ENCODE measurements around the gene FAR2. TPM values are rescaled to one million over a fixed set of nuclear protein-coding genes. Genes with fewer than 3 reads are reported as not detected.
A peak's percentile ranks its signal among the peaks of the same experiment; 100 is the strongest.
"Not testable (repeated sequence)": the region's sequence is repeated elsewhere in the genome, so short reads cannot be mapped to it uniquely, and the experiment has no call there.

Gene FAR2
- total RNA-seq, 2 experiments from 2014 or later, result 7.0 to 7.6 TPM

- H3K9me3 Mint-ChIP-seq, result peaks cover 4% of the 10 kb centered on the region
- H3K4me3 Mint-ChIP-seq, result no peak overlapping the region
- no peak for DNase-seq
- no peaks in the 10 kb centered on the region for H3K27me3 Mint-ChIP-seq
- H3K27ac Mint-ChIP-seq, result no peak overlapping the region
- H3K4me1 Mint-ChIP-seq, result no peaks in the 10 kb centered on the region
- peaks cover 8% of the 10 kb centered on the region for H3K36me3 Mint-ChIP-seq
Observed at GRCh38 chr12:29286081-29286790, 137.2 kb downstream of the FAR2 start.

- Mint-ChIP-seq H3K4me1 (no peaks in the 10 kb centered on the region), H3K27me3 (no peaks in the 10 kb centered on the region), H3K9me3 (peaks cover 4% of the 10 kb centered on the region), H3K4me3 (no peak overlapping the region), H3K27ac (no peak overlapping the region), H3K36me3 (peaks cover 8% of the 10 kb centered on the region)
- DNase-seq, result no peak
Observed at GRCh38 chr12:29287622-29288021, 138.5 kb downstream of the FAR2 start.

DNA sequence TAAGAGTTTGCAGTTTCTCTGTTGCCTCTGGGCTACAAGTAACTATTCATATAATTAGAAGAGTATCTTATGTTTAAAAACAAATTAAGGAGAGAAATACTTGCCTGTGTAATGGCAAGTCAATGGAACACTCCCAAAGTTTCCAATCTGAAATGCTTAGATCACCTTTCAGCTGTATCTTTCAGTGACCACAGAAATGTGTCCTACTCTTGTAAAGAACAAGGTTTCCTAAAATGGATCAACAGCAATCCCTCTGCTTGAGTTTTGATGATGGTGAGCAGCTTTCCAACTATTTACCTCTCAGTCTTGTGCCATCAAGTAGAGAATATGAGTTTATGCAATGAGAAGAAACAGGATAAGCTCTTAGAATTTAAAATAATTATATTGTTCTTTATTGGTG, 139.0 kb downstream of the FAR2 start:
- DNase-seq, result no peak
- H3K27ac Mint-ChIP-seq, result no peak overlapping the region
- peaks cover 4% of the 10 kb centered on the region for H3K9me3 Mint-ChIP-seq
- H3K36me3 Mint-ChIP-seq, result peaks cover 8% of the 10 kb centered on the region
- H3K4me3 Mint-ChIP-seq, result no peak overlapping the region
- H3K4me1 Mint-ChIP-seq, result no peaks in the 10 kb centered on the region
- no peaks in the 10 kb centered on the region for H3K27me3 Mint-ChIP-seq

- H3K4me1 Mint-ChIP-seq, H3K36me3 Mint-ChIP-seq, H3K27ac Mint-ChIP-seq, H3K27me3 Mint-ChIP-seq, DNase-seq, H3K4me3 Mint-ChIP-seq, H3K9me3 Mint-ChIP-seq: not testable (repeated sequence)
Observed at GRCh38 chr12:29290475-29290874, 141.4 kb downstream of the FAR2 start.

DNA sequence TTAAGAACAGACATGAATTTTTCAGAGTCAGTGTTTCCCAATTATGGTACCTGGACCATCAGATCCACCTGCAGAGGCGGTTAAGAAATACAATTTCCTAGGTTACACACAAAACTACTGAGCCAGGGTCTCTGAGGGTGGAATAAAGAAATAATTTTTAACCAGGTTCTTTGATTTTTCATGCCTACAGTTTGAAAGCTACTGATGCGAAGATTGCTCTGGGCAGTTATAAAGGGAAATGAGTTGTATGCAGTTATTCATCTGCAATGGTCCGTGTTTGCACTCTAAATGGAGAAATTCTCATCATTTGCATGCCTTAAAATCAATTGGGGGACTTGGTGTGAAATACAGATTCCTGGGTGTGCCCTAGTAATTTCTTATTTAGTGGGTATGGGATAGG, 142.1 kb downstream of the FAR2 start:
- Mint-ChIP-seq H3K27me3 (no peaks in the 10 kb centered on the region), H3K9me3 (peaks cover 4% of the 10 kb centered on the region), H3K36me3 (peaks cover 8% of the 10 kb centered on the region), H3K4me1 (no peaks in the 10 kb centered on the region), H3K4me3 (no peak overlapping the region), H3K27ac (no peak overlapping the region)
- no peak for DNase-seq

DNA sequence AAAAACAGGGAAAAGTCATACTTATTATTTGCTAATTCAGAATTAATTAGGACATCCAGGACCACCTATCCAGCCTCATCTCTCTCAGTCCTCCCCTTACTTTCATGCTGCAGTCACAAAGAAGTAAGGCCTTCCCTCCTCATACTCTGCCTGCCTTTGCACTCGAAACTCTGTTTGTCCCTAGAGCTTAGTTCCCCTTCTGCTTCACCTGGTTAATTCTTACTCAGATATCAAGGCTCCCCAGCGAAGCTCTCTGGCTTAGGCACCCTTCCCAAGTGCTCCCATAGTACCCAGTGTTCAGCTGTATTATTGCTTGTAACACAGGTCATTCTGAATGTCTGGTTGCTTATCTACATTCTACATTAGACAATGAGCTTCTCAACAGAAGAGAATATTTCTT, 150.6 kb downstream of the FAR2 start:
- no peaks in the 10 kb centered on the region for H3K4me1 Mint-ChIP-seq
- no peak for DNase-seq
- no peak overlapping the region for H3K27ac Mint-ChIP-seq
- H3K36me3 Mint-ChIP-seq, result no peaks in the 10 kb centered on the region
- no peaks in the 10 kb centered on the region for H3K9me3 Mint-ChIP-seq
- H3K27me3 Mint-ChIP-seq, result no peaks in the 10 kb centered on the region
- H3K4me3 Mint-ChIP-seq, result no peak overlapping the region

GRCh38 chr12:29301114-29301513, 152.0 kb downstream of the FAR2 start:
- no peak overlapping the region for H3K27ac Mint-ChIP-seq
- H3K27me3 Mint-ChIP-seq, result no peaks in the 10 kb centered on the region
- H3K4me3 Mint-ChIP-seq, result no peak overlapping the region
- no peak for DNase-seq
- H3K4me1 Mint-ChIP-seq, result no peaks in the 10 kb centered on the region
- no peaks in the 10 kb centered on the region for H3K9me3 Mint-ChIP-seq
- no peaks in the 10 kb centered on the region for H3K36me3 Mint-ChIP-seq

GRCh38 chr12:29304388-29304787, 155.3 kb downstream of the FAR2 start:
- Mint-ChIP-seq H3K27me3 (no peaks in the 10 kb centered on the region), H3K27ac (no peak overlapping the region), H3K4me1 (no peaks in the 10 kb centered on the region), H3K9me3 (no peaks in the 10 kb centered on the region), H3K4me3 (no peak overlapping the region), H3K36me3 (no peaks in the 10 kb centered on the region)
- no peak for DNase-seq

GRCh38 chr12:29306266-29306665, 157.2 kb downstream of the FAR2 start:
- H3K4me1 Mint-ChIP-seq, result no peaks in the 10 kb centered on the region
- H3K4me3 Mint-ChIP-seq, result no peak overlapping the region
- no peaks in the 10 kb centered on the region for H3K27me3 Mint-ChIP-seq
- no peak overlapping the region for H3K27ac Mint-ChIP-seq
- no peaks in the 10 kb centered on the region for H3K36me3 Mint-ChIP-seq
- DNase-seq, result no peak
- no peaks in the 10 kb centered on the region for H3K9me3 Mint-ChIP-seq

- Mint-ChIP-seq H3K4me1 (no peaks in the 10 kb centered on the region), H3K27ac (no peak overlapping the region), H3K36me3 (no peaks in the 10 kb centered on the region), H3K9me3 (no peaks in the 10 kb centered on the region), H3K27me3 (no peaks in the 10 kb centered on the region), H3K4me3 (no peak overlapping the region)
- DNase-seq, result no peak
Observed at GRCh38 chr12:29306682-29307081, 157.6 kb downstream of the FAR2 start.

DNA sequence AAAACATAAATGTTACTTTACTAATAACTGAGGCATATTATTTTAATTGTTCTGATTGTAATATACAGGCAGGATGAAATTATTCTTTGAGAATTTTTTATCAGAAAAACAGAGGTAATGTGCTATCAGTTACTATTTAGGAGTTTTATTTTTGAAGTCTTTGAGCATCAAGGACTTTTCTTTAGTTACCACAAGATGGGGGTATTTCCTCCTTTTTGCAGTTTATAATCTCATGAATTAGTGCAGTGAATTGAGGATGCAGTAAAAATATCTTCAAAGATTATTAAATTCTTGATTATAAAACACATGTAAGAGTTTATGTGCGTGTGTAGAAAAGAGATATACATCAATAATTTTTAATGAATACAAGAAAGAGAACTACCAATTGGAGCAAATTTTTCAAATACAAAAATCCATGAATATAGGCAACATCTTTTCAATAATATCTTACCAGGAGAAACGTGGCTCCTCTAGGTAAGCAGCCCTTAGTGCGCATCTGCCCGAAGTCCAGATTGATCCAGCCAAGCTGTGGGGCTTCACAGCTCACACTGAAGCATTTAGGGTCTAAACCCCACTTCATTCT, 160.3 kb downstream of the FAR2 start:
- no peaks in the 10 kb centered on the region for H3K9me3 Mint-ChIP-seq
- DNase-seq, result no peak
- H3K27ac Mint-ChIP-seq, result no peak overlapping the region
- no peak overlapping the region for H3K4me3 Mint-ChIP-seq
- no peaks in the 10 kb centered on the region for H3K27me3 Mint-ChIP-seq
- no peaks in the 10 kb centered on the region for H3K36me3 Mint-ChIP-seq
- no peaks in the 10 kb centered on the region for H3K4me1 Mint-ChIP-seq

- Mint-ChIP-seq H3K27ac (no peak overlapping the region), H3K27me3 (no peaks in the 10 kb centered on the region), H3K9me3 (no peaks in the 10 kb centered on the region), H3K36me3 (no peaks in the 10 kb centered on the region), H3K4me1 (no peaks in the 10 kb centered on the region), H3K4me3 (no peak overlapping the region)
- no peak for DNase-seq
Observed at GRCh38 chr12:29310899-29311298, 161.8 kb downstream of the FAR2 start.

GRCh38 chr12:29314416-29314815, 165.3 kb downstream of the FAR2 start:
- DNase-seq, result no peak
- no peak overlapping the region for H3K27ac Mint-ChIP-seq
- H3K27me3 Mint-ChIP-seq, result no peaks in the 10 kb centered on the region
- peaks cover 10% of the 10 kb centered on the region for H3K4me1 Mint-ChIP-seq
- no peaks in the 10 kb centered on the region for H3K9me3 Mint-ChIP-seq
- peaks cover 4% of the 10 kb centered on the region for H3K36me3 Mint-ChIP-seq
- no peak overlapping the region for H3K4me3 Mint-ChIP-seq

DNA sequence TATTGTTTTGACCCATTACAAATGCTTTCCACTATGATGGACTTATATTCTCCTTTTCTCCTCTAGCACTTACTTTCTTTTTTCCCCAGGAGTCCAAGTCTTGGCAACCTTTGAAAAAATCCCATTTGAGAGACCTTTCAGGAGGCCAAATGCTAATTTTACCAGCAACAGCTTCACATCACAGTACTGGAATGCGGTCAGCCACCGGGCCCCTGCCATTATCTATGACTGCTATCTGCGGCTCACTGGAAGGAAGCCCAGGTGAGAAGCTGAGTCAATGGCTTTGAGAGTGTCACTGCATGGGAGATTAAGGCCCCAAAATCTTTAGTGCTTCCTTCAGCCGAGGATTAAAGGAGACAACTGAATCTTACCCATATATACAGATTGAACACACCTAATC, 167.7 kb downstream of the FAR2 start:
- H3K36me3 Mint-ChIP-seq, result peaks cover 4% of the 10 kb centered on the region
- no peak overlapping the region for H3K27ac Mint-ChIP-seq
- H3K27me3 Mint-ChIP-seq, result no peaks in the 10 kb centered on the region
- no peaks in the 10 kb centered on the region for H3K9me3 Mint-ChIP-seq
- no peak overlapping the region for H3K4me3 Mint-ChIP-seq
- no peak for DNase-seq
- H3K4me1 Mint-ChIP-seq, result peaks cover 12% of the 10 kb centered on the region

DNA sequence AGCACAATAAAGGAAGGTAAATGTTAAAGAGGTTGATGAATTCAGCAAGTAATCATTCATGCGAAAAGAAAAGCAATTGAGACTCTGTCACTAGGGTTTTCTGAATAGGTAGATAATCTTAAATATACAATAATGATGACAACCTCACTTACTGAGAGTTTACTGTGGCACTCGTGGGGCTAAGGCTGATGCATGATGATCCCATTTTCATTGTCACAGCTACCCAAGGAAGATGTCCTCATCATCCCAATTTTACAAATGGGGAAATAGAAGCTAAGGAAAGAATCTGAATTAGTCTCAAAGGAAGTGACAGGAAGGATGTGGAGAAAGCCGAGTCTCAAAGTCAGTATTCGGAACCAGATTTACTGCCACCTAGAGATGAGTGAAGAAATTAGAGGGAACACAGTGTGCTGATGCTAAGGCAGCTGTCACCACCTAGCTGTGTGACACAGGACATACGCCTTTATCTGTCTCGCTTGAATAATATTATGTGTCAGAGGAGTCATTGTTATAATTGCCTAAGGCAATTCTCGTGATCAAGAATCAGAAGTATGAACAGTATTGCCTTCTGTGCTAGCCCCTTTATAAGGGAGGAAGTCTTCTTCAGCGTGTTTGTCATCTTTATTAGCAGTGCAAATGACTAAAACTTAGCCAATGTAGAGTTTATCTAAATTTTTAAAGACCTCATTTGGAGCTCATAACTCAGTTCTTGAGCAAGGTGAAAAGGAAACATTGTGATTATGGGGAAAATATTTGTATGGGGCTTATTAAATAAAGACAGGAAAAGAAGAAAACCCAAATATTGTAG, 168.7 kb downstream of the FAR2 start:
- no peak overlapping the region for H3K27ac Mint-ChIP-seq
- DNase-seq, result peak; percentile 14
- H3K27me3 Mint-ChIP-seq, result no peaks in the 10 kb centered on the region
- H3K9me3 Mint-ChIP-seq, result no peaks in the 10 kb centered on the region
- peaks cover 12% of the 10 kb centered on the region for H3K4me1 Mint-ChIP-seq
- H3K36me3 Mint-ChIP-seq, result peaks cover 6% of the 10 kb centered on the region
- no peak overlapping the region for H3K4me3 Mint-ChIP-seq
